HG02610 (cell line): ENCODE results near the gene MMAB.

Experiments used
- ATAC-seq: cut with Tn5 transposase; IDR thresholded peaks from one replicate; pipeline ENCODE4 v1.9.1; 2021; ENCODE audit warnings: mild to moderate bottlenecking, moderate library complexity; ENCODE audit not compliant: unreplicated experiment

The MMAB gene

GRCh38 chr12:109560867-109561710 is 12.2 kb downstream of the MMAB start:
- no peak for ATAC-seq

GRCh38 chr12:109559601-109560000 is 13.7 kb downstream of the MMAB start:
- no peak for ATAC-seq

GRCh38 chr12:109559200-109559505 is 14.2 kb downstream of the MMAB start:
- no peak for ATAC-seq

GRCh38 chr12:109558374-109559199 is 14.7 kb downstream of the MMAB start:
- ATAC-seq: no peak

GRCh38 chr12:109557805-109558204 is 15.5 kb downstream of the MMAB start:
- no peak for ATAC-seq

- no peak for ATAC-seq
Measured at GRCh38 chr12:109557200-109557599, 16.1 kb downstream of the MMAB start.

- ATAC-seq: no peak
Measured at GRCh38 chr12:109555431-109556315, 17.6 kb downstream of the MMAB start.

- no peak for ATAC-seq
Measured at GRCh38 chr12:109554761-109555160, 18.5 kb downstream of the MMAB start.

- no peak for ATAC-seq
Measured at GRCh38 chr12:109553906-109554500, 19.3 kb downstream of the MMAB start.

GRCh38 chr12:109553483-109553882 is 19.8 kb downstream of the MMAB start:
- ATAC-seq: no peak

- ATAC-seq: no peak
Measured at GRCh38 chr12:109552971-109553370, 20.3 kb downstream of the MMAB start.

GRCh38 chr12:109551108-109551507 is 22.2 kb downstream of the MMAB start:
- no peak for ATAC-seq

- no peak for ATAC-seq
Measured at GRCh38 chr12:109550281-109550680, 23.0 kb downstream of the MMAB start.

GRCh38 chr12:109549613-109550270 is 23.6 kb downstream of the MMAB start:
- ATAC-seq: no peak

GRCh38 chr12:109548258-109548657 is 25.0 kb downstream of the MMAB start:
- no peak for ATAC-seq

- ATAC-seq: no peak
Measured at GRCh38 chr12:109547286-109547685, 26.0 kb downstream of the MMAB start.

- no peak for ATAC-seq
Measured at GRCh38 chr12:109545826-109546225, 27.5 kb downstream of the MMAB start.

- ATAC-seq: no peak
Measured at GRCh38 chr12:109544955-109545531, 28.3 kb downstream of the MMAB start.

GRCh38 chr12:109542876-109543275 is 30.4 kb downstream of the MMAB start:
- ATAC-seq: no peak

GRCh38 chr12:109542014-109542413 is 31.3 kb downstream of the MMAB start:
- no peak for ATAC-seq
